ENCODE measurements around the gene CRB3. TPM values are rescaled to one million over a fixed set of nuclear protein-coding genes. Genes with fewer than 3 reads are reported as not detected.

CRB3 gene
- total and polyA plus RNA-seq, 2 of the 13 experiments (the other 11 are each of a cell fraction or from before 2014, with no cell fraction given), result 10.6 to 25.6 TPM

DNA sequence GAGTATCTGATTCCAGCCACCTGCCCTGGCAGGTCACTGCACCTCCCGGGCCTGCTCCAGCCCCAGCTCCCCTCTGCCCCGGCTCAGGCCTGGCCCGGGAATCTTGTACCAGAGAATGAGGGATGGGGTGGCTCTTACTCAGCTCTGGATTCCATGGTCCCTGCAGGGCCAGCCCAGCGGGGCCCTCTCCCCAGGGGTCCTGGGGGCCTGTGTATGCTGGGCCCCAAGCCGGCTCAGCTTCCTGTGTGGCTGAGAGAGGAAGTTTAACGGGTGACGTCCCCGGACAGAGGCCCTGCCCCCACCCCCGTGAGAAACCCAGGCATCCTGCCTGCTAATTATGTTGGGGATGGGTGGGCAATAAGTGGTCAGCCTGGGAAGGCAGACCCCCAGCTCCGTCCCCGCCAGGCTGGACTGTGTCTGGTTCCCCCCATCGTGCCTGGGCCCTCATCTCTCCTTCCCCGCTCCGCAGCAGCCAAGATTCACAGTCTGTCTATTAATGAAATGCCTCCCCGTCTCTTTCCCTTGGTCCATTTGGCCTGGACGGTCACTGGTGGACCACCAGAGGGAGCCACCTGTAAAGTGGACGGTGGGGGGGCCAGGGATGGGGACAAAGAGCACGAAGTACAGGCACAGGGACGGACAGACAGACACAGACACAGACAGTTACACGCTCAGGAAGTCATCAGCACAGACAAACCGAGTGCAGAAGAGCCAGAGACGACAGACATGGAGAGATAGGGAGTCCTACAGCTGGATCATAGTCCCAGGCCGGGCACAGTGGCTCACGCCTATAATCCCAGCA lies 17.7 kb downstream of the CRB3 start, which contains the start of gene DENND1C (continued):
- TF ChIP-seq, protein P1, sequence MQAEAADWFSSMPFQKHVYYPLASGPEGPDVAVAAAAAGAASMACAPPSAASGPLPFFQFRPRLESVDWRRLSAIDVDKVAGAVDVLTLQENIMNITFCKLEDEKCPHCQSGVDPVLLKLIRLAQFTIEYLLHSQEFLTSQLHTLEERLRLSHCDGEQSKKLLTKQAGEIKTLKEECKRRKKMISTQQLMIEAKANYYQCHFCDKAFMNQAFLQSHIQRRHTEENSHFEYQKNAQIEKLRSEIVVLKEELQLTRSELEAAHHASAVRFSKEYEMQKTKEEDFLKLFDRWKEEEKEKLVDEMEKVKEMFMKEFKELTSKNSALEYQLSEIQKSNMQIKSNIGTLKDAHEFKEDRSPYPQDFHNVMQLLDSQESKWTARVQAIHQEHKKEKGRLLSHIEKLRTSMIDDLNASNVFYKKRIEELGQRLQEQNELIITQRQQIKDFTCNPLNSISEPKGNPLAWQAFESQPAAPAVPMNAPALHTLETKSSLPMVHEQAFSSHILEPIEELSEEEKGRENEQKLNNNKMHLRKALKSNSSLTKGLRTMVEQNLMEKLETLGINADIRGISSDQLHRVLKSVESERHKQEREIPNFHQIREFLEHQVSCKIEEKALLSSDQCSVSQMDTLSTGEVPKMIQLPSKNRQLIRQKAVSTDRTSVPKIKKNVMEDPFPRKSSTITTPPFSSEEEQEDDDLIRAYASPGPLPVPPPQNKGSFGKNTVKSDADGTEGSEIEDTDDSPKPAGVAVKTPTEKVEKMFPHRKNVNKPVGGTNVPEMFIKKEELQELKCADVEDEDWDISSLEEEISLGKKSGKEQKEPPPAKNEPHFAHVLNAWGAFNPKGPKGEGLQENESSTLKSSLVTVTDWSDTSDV (CRISPR knock-in tag; IDR thresholded peaks at IDR 0.05), result no peak
- TF ChIP-seq RFXAP (CRISPR knock-in tag; IDR thresholded peaks at IDR 0.05; ENCODE audit: borderline replicate concordance), result peak; percentile 33; the same call in 1 of the 2 replicates
- TF ChIP-seq SOX6 (IDR thresholded peaks at IDR 0.05), result no peak
- TF ChIP-seq SOX6 (CRISPR knock-in tag; IDR thresholded peaks at IDR 0.05), result peak; percentile 29; the same call in 1 of the 2 replicates
- no peak for TF ChIP-seq ZEB1 (IDR thresholded peaks at IDR 0.05; ENCODE audit: insufficient replicate concordance, low read depth)
- TF ChIP-seq, protein P2, sequence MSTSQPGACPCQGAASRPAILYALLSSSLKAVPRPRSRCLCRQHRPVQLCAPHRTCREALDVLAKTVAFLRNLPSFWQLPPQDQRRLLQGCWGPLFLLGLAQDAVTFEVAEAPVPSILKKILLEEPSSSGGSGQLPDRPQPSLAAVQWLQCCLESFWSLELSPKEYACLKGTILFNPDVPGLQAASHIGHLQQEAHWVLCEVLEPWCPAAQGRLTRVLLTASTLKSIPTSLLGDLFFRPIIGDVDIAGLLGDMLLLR (CRISPR knock-in tag; IDR thresholded peaks at IDR 0.05), result no peak
- TF ChIP-seq, protein P3, sequence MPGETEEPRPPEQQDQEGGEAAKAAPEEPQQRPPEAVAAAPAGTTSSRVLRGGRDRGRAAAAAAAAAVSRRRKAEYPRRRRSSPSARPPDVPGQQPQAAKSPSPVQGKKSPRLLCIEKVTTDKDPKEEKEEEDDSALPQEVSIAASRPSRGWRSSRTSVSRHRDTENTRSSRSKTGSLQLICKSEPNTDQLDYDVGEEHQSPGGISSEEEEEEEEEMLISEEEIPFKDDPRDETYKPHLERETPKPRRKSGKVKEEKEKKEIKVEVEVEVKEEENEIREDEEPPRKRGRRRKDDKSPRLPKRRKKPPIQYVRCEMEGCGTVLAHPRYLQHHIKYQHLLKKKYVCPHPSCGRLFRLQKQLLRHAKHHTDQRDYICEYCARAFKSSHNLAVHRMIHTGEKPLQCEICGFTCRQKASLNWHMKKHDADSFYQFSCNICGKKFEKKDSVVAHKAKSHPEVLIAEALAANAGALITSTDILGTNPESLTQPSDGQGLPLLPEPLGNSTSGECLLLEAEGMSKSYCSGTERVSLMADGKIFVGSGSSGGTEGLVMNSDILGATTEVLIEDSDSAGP (CRISPR knock-in tag; IDR thresholded peaks at IDR 0.05; ENCODE audit: borderline replicate concordance), result peak; percentile 12; the same call in 1 of the 2 replicates
- TF ChIP-seq, protein P4, sequence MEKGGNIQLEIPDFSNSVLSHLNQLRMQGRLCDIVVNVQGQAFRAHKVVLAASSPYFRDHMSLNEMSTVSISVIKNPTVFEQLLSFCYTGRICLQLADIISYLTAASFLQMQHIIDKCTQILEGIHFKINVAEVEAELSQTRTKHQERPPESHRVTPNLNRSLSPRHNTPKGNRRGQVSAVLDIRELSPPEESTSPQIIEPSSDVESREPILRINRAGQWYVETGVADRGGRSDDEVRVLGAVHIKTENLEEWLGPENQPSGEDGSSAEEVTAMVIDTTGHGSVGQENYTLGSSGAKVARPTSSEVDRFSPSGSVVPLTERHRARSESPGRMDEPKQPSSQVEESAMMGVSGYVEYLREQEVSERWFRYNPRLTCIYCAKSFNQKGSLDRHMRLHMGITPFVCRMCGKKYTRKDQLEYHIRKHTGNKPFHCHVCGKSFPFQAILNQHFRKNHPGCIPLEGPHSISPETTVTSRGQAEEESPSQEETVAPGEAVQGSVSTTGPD (CRISPR knock-in tag; IDR thresholded peaks at IDR 0.05), result no peak
- peak; percentile 63 for TF ChIP-seq STAG1 (CRISPR knock-in tag; IDR thresholded peaks at IDR 0.05)
- 0 out of 2 replicates have a peak, but pooled peaks have one; percentile 19 for TF ChIP-seq ZNF629 (CRISPR knock-in tag; conservative IDR thresholded peaks at IDR 0.05)
- TF ChIP-seq, protein P5, sequence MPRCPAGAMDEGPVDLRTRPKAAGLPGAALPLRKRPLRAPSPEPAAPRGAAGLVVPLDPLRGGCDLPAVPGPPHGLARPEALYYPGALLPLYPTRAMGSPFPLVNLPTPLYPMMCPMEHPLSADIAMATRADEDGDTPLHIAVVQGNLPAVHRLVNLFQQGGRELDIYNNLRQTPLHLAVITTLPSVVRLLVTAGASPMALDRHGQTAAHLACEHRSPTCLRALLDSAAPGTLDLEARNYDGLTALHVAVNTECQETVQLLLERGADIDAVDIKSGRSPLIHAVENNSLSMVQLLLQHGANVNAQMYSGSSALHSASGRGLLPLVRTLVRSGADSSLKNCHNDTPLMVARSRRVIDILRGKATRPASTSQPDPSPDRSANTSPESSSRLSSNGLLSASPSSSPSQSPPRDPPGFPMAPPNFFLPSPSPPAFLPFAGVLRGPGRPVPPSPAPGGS (CRISPR knock-in tag; IDR thresholded peaks at IDR 0.05), result peak; percentile 63; the same call in 1 of the 2 replicates
- TF ChIP-seq HNF4A (CRISPR knock-in tag; IDR thresholded peaks at IDR 0.05), result peak; percentile 82
- no peak for TF ChIP-seq KLF11 (CRISPR knock-in tag; IDR thresholded peaks at IDR 0.05)
- TF ChIP-seq HNF4G (IDR thresholded peaks at IDR 0.05; ENCODE audit: borderline replicate concordance, low read depth, low read length), result peak; percentile 73
- no peak for TF ChIP-seq HNF4G (CRISPR knock-in tag; IDR thresholded peaks at IDR 0.05; ENCODE audit: borderline replicate concordance, low read depth)

Data from HepG2 (cell line).